D341Med (cell line): ENCODE results near the gene COX5A.
"Not testable (repeated sequence)": the region's sequence is repeated elsewhere in the genome, so short reads cannot be mapped to it uniquely, and the experiment has no call there.

Source experiments
- DNase-seq: peaks from one replicate; pipeline ENCODE4 v3.0.0; 2012; ENCODE audit warnings: low spot score

The COX5A gene

DNA sequence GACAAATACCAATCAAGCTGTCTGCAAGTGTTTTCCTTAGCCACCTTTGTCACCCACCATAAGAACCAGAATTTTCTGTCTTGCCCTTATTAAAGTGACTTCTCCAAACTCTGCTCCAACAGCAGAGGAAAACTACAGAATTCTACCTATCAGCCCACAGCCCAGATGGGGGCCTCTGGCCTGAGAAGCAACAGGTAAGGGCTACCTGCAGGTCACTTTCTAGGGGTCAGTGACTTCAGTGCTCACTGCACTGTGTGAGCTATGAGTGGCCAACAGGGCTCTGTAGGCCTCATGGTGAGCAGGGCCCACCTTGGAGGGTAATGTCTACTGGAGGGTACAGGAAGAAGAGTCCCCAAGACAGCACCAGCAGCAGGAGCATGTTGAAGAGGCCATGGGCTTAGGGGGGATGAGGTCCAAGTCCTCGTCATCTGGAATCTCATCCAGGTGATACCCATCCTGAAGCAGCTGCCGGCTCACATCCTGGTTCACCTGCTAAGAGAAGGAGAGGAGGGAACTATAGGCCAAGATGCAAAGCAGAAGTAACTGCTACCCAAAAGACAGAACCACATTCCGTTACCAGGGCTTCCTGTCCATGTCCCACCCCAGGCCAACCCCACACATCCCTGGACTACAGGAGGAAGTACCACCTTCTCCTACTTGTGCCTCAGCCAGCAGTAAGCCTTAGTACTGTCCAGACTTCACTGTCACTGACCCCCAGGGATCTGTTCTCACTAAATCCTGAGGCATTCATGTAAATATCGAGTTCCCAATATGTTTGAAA, 35.4 kb downstream of the COX5A start:
- no peak for DNase-seq

DNA sequence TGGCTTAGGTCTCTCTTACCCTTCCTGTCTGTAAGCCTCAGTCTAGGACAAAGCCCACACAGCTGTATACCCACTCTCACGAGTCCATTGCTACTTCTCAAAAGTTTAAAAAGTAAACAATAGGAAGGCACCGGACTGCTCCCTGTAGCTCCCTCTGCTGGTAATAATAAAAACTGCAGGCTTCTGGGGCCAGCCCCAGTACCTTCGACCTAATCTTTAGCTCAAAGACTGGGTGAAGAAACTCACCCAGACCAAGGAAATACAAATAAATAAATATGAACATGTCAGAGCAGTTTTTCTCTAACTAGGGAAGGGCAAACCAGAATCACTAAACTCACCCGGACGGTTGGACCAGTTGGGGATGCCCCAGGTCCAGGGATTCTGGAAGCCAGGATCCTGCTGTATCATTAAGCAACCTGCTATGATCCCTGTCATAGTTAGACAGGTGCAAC, 36.2 kb downstream of the COX5A start:
- peak; percentile 82 for DNase-seq

DNA sequence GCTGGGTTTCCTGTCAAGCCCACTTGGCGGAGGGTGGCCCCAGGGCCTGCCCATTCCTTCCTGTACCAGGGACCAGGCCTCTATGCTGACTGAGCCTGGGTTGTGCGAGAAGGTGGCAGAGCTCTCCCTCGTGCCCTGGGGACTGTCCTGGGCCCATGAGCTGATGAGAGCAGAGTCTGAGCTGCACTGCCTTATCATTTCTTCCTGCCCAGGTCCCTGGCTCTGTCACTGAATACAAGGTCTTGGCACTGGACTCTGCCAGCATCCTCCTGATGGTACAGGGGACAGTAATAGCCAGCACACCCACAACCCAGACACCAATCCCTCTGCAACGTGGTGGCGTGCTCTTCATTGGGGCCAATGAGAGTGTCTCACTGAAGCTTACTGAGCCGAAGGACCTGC, 40.6 kb downstream of the COX5A start:
- no peak for DNase-seq

DNA sequence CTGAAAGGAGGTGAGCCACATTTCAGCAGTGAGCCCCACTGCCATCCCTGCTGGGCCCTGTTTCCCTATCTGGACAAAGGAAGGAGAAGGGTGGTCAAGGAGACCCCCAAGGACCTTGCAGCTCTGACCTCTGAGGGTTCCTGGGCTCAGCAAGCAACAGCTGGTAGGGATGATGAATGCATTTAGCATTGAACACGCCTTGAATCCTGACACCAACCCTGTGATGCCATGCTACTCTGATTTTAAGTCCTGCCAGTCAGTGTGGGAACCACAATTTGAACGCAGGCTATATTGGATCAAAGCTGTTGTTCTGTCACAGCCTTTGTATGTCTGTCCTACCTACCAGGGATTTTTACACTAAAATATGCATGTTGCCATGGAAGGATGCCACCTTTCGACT, 41.6 kb downstream of the COX5A start:
- no peak for DNase-seq

DNA sequence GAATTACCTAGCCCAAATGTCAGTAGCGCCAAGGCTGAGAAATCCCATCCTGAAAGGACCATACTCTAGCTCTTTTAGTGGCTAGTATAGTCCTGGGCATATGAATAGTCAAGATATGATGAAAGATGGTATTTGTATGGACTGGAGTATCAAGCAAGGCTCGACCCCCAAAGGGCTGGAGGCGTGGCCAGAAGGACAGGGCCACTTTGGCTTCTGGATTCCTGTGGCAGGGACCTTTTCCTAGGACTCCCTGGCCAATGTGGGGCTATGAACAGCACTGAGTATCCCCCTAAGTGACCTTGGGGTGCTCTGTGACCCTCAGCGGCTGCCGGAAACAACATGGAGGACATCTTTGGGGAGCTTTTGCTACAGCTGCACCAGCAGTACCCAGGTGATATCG, 42.0 kb downstream of the COX5A start:
- no peak for DNase-seq

DNA sequence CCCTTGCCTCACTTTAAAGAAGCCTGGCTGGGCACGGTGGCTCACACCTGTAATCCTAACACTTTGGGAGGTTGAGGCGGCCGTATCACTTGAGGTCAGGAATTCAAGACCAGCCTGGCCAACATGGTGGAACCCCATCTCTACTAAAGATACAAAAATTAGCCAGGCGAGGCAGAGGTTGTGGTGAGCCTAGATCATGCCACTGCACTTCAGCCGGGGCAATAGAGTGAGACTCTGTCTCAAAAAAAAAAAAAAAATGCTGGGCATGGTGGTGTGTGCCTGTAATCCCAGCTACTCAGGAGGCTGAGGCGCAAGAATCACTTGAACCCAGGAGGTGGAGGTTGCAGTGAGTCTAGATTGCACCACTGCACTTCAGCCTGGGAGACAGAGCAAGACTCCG, 43.5 kb downstream of the COX5A start:
- DNase-seq: not testable (repeated sequence)

DNA sequence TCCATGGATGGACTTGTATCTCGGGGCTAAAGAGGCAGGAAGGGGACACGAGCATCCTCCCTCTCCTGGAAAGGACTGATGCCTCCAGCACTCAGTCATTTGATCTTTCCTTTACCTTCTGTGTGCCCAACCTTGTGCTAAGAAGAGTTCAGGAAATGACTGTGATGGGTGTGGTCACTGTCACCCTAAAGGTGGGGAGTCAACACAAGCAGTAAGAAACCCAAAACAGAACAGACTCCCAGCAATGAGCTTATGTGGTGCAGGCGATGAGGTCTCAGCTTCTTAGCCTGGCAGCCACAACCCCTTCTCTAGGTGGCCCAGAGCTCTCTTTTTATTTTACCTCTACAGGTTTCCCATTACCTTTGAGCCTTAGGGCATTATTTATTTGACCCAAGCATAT, 44.2 kb downstream of the COX5A start:
- no peak for DNase-seq

DNA sequence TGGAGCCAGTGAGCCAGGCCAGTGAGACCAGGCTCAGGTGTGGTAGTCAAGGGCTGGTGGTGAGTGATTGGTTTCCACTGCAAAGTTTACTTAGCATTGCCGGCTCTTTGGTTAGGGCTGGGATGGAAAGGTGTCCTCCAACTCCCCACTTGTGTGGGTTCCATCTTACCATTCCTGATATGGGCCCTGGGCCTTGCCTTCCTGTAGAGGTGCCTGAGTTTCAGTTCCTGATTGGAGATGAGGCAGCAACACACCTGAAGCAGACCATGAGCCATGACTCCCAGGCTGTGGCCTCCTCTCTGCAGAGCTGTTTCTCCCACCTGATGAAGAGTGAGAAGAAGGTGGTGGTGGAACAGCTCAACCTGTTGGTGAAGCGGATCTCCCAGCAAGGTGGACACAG, 44.9 kb downstream of the COX5A start:
- DNase-seq: no peak

DNA sequence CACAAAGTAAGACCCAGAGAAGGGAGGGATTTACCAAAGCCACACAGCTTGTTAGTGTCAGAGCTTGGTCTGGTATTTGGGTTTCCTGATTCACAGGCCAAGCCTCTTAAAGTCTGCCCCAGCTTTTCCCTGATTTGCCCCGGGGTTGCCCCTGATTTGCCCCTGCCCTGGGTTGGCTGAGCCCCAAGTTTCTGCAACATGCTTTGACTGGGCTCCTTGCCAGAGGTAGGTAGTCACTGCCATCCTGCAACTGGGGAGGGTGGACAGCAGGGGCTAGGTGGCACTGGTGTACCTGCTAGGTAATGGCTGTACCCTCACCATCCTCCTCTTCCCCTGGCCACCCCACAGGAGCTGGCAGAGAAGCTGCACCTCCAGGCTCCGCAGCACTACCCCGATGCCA, 45.6 kb downstream of the COX5A start:
- DNase-seq: no peak

DNA sequence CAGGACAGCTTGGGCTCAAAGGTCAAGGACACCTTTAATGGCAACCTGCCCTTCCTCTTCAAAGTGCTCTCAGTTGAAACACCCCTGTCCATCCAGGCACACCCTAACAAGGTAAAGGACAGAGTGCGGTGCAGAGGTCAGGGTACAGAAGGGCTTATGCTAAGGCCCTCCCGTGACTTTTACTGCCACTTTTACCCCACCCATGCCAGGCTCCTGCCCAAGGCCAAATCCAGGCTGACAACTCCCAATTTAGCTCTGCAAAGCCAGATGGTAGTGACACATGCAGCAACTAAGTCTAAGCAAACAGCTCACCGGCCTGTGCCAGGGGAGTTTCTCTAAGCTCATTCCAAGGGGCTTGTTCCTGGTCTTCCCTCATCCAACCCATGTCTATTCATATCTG, 46.4 kb downstream of the COX5A start:
- no peak for DNase-seq

DNA sequence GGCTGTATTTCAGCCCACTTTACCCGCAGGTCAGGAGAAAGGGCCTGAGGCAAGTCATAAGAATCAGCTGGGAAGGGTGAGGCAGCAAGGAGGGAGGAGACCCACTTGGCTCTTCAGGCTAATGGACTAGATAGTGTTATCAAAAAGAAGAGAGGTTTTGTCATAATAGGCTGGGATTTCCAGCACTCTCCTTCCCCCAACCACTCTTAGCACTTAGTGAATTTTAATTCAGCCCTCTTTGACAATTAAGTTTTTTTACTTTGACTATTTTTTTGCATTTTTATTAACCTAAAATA, 47.3 kb downstream of the COX5A start:
- no peak for DNase-seq

DNA sequence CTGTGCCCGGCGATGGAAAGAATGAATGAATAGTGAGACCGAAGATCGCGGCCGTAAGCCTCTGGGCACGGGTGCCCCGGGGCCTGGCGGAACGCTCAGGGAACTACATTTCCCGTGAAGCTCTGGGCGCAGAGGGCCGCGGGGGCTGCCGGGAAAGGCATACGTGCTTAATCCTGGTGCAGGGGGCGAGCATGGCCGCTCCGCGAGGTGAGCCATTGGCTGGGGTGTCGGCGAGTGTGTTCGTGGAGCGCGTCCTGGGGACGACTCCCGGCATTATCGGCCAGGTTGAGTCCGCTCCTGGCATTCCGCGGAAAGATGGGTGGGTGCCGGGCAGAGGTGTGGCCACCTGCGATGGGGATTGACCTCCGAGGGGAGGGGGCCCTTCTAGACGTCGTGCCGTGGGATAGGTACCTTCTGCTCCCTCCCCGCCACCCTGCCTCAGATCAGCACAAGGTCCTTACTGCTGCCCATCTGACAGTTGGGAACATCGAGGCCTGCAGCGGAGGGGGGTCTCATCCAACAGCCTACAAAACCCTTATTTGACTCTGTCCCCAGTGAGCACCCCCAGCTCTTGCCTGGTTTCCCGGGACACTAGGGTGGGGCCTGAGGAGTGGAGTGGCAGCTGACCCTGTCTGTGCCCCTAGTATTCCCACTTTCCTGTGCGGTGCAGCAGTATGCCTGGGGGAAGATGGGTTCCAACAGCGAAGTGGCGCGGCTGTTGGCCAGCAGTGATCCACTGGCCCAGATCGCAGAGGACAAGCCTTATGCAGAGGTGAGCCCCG, 47.8 kb downstream of the COX5A start, which contains the start of gene MPI:
MPI (plus strand) TSS at position 160 of the 782 bp plus-strand sequence; CDS start at position 192, 32 bp downstream.
- peak; percentile 98 for DNase-seq

DNA sequence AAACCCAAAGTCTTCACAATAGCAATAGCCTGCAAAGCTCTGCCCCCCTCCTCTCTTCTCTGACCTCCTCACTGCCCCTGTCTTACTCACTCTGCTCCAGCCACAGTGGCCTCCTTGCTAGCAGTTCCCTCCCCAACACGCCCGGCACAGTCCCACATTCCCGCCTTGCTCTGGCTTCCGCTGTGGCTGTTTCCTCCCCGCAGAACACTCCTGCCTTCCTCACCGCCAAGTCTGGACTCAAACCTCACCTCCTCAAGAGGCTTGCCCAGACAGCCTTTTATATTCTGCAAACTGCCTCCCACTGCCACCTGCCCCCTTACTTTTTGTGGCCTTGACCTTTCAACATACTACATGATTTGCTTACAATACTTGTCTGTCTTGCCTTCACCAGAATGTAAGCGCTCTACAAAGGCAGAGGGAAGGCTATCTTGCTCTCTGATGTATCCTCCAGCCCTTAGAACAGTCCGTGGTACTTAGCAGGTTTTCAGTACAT, 48.4 kb downstream of the COX5A start:
- peak; percentile 55 for DNase-seq

DNA sequence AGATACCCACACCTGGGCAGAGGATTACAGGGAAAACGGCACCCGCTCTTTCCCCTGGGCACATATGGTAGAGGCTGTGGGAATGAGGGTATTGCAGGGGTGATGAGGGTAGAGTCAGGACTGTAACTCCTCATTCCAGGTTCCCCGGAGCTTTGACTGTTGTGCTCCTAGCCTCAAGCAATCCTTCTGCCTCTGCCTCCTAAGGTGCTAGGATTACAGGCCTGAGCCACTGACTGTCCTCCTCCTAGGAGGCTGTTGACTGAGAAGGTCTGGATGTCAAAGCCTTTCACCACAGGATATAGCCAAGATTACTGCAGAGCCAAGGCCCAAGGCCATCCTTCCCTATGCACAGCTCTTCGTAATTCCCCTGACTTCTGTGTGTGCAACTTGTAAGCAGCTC, 49.2 kb downstream of the COX5A start:
- no peak for DNase-seq

DNA sequence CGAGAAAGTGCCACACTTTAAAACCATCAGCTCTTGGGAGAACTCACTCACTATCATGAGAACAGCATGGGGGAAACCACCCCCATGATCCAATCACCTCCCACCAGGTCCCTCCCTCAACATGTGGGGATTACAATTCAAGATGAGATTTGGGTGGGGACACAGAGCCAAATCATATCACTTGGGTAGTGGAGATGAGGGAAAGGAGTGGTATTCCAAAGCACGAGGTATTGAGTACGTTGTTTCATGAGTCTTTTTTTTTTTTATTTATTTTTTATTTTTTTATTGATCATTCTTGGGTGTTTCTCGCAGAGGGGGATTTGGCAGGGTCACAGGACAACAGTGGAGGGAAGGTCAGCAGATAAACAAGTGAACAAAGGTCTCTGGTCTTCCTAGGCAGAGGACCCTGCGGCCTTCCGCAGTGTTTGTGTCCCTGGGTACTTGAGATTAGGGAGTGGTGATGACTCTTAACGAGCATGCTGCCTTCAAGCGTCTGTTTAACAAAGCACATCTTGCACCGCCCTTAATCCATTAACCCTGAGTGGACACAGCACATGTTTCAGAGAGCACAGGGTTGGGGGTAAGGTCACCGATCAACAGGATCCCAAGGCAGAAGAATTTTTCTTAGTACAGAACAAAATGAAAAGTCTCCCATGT, 50.2 kb downstream of the COX5A start:
- DNase-seq: not testable (repeated sequence)

DNA sequence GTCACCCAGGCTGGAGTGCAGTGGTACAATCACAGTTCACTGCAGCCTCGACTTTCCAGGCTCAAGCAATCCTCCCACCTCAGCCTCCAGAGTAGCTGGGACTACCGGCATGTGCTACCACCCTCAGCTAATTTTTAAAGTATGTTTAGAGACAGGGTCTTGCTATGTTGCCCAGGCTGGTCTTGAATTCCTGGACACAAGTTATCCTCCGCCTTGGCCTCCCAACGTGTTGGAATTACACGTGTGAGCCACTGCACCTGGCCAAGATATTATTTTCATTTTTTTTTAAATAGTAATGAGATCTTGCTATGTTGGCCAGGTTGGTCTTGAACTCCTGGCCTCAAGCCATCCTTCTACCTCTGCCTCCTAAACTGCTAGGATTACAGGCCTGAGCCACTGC, 52.4 kb downstream of the COX5A start:
- no peak for DNase-seq

DNA sequence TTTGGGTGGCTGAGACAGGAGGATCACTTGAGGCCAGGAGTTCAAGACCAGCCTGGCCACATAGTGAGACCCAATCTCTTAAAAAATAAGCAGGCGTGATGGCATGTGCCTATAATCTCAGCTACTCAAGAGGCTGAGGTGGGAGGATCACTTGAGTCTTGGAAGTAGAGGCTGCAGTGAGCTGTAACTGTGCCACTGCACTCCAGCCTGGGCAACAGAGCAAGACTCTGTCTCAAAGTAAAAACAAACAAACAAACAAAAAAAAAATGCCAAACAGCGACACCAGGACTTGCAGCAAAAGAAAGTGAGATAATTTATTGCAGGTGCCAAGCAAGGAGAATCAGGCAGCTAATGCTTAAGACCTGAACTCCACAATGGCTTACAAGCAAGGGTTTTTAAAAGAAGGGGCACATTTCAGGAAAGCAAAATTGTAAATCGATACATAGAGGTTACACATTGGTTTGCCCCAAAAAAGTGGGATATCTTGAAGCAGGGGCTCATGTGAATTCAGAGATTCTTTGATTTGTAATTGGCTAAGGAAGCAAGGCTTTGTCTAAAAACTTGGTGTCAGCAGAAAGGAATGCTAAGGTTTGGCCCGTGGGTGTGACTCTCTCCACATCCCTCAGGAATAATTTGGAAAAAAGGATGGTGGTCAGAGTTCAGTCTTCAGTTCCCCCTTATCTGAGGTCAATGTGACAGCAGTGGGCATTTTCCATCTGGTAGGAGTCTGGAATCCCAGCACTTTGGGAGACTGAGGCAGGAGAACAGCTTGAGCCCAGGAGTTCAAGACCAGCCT, 53.2 kb downstream of the COX5A start:
- DNase-seq: no peak

DNA sequence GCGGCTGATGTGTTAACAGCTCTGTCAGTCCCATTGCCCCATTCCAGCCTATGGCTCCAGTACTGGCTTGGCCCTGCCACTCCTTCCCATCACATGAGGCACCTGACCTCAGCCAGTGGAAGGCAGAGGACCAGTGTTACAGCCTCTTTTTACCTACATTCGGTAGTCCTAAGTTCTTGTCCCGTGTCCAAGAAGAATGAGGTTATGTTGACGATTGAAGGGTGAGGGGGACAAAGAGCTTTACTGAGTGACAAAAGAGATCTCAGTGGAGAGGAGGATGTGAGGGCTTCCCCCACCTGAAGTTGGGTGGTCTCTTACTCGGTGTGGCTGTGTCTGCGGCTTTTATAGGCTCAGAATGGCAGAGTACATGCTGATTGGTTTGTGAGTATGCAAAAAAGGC, 55.3 kb downstream of the COX5A start:
- DNase-seq: no peak

DNA sequence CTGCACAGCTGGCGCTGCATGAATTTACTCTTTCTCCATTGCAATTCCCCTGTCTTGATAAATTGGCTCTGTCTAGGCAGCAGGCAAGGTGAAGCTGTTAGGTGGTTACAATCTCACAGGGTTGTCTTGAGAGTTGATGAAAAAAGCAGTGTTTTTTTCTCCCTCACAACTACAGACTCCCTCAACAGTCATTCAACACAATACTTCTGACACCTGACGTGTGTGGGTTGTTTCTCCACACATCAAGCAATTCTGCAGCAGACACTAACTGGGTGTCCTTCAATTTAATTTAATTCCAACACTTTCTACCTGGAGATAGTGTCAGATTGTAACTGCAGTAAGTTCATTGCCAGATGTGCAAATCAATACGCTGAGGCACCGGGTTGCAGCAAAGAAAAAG, 59.6 kb downstream of the COX5A start:
- DNase-seq: no peak

DNA sequence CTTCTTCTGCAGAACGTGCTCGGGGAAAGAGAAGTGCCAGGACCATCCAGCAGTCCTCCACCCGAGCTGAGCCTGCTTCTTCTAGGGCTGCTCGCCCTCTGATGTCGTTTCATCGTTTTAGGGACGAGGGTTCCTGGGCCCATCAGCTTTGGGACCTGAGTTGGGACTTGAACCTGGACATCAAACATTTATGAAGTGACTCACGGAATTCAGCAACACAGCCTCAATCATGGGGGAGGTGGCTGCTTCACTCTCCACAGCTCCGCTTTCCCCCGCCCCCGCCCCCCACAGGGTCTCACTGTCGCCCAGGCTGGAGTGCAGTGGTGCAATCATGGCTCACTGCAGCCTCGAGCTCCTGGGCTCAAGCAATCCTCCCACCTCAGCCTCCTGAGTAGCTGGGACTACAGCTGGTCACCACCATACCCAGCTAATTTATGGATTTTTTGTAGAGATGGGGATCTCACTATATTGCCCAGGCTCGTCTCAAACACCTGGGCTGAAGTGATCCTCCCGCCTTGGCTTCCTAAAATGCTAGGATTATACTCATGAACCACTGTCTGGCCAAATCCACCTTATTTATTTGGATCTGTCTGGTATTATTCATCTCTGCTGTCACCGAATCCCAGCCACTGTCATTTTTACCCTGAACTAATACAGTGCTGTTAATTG, 64.0 kb downstream of the COX5A start:
- peak; percentile 60 for DNase-seq

DNA sequence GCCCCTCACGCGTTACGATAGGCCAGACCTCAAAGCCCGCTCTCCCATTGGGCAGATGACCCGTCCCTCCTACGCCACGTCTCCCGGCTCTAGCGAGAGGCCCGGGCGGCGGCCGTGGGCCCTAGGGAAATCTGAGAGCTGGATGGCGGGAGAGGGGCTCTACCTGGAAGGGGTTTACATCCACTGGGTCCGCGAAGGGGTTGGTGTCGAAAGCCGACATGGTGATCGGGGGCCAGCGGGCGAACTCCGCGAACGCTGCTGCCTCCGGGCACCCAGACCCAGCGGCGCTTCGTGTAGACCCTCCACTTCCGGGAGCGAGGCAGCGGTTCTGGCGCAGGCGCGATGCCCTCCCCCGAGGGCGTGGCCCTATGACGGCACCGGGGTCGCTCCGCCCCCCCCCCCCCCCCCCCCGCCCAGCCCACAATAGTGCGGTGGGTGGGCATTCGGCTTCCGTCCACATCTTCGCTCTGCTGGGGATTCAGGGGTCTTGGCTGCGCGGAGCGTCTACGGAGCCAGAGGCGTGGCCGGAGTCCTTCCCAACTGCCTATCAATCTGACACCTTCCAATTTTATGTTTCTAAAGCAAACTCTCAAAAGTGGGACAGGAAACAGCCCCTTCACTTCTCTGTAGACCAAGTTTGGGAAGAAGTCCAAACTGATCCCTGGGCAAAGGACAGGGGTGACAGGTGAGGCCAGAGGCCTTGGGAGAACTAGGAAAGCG, 64.7 kb downstream of the COX5A start, which contains the start of gene SCAMP2:
SCAMP2 (minus strand) TSS at position 330 of the 720 bp plus-strand sequence; CDS start at position 220, 110 bp downstream.
- peak; percentile 99 for DNase-seq
